Prostate gland (tissue), 2 donors: ENCODE results near the gene RPTOR.

Experiments used
- CTCF ChIP-seq, 4 experiments: fragments of 200-600 bp in 2 of 4; fragments of 450-650 bp in 2 of 4; sonication (generic) in 2 of 4; IDR thresholded peaks; 1 replicate in 3 of 4; 2 replicates in 1 of 4; pipeline ENCODE4 v1.5.1; 2016 to 2019; ENCODE audit warnings: antibody characterized with exemption in 4 of 4, mild to moderate bottlenecking in 2 of 4, moderate library complexity in 2 of 4
- POLR2A ChIP-seq: fragments of 450-650 bp; IDR thresholded peaks from one replicate; pipeline ENCODE4 v1.6.1; 2016; ENCODE audit warnings: antibody characterized with exemption, mild to moderate bottlenecking

DNA sequence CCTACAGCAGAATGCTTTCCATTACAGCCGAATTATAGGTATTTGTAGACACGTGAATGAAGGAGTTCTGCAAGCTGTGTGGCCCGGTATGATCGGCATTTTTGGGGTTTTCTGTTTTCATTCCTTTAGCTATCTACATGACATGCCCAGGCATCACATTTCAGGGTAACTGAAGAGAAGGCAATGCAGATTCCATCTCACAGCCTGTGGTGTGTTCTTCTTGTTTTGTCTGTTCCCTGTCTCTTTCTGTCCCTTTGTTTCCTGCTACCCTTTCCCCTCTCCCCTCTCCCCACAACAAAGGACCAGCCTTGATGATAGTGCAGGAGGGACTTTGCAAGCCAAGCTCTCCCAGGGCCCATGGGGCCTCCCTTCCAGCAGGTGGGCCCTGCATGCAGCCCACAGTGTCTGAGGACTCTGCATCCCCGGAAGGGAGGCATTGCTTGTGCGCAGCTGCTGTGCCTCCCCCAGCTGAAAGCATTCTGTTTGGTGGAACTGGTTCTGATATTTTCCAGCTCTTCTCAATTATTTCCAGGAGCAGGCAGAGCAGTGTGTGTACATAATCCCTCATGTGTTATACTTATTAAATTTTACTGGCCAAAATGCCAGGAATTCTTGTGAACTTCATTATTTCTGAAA is 207.4 kb downstream of the RPTOR start:
- TF ChIP-seq CTCF (IDR thresholded peaks at IDR 0.05), result no peak
- no peak for TF ChIP-seq POLR2A
